ENCODE measurements around the gene RABL6.

Gene RABL6

DNA sequence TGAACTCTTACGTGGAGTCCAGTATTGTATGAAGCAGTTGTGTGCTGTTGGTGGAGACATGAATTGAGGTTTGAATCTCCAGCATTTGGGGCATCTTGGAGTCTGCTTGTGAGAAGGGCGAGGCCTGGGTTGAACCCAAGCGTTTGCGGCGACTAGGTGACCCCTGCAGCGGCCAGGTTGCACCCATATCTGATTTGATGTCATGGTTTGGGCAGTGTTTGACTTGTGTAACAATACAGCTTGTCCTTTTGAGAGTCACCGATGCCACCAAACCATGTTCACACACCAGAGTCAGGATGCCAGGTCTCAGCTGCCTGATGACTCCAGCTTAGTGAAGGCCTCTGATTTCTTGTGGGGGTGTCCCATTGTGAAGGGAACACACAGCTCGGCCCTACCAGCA, 80.7 kb downstream of the RABL6 start:
- no peak for DNase-seq (ENCODE audit: low read depth, low spot score)
- CTCF ChIA-PET, result interaction anchor here (0.8 to 1.0 kb wide), 2 partner anchors 56 to 101 kb away, joined by 3 to 4 read pairs; partner anchors contain the start of gene FBXW5
- POLR2A ChIA-PET, result no interaction called here

GRCh38 chr9:136889858-136890257, 82.1 kb downstream of the RABL6 start:
- ChIA-PET POLR2A (no interaction called here), CTCF (no interaction called here)
- no peak overlapping the region for H3K4me3 ChIP-seq (ENCODE audit: low read depth, low read length)
- no peak for DNase-seq (ENCODE audit: low read depth, low spot score)
- TF ChIP-seq, protein P1, sequence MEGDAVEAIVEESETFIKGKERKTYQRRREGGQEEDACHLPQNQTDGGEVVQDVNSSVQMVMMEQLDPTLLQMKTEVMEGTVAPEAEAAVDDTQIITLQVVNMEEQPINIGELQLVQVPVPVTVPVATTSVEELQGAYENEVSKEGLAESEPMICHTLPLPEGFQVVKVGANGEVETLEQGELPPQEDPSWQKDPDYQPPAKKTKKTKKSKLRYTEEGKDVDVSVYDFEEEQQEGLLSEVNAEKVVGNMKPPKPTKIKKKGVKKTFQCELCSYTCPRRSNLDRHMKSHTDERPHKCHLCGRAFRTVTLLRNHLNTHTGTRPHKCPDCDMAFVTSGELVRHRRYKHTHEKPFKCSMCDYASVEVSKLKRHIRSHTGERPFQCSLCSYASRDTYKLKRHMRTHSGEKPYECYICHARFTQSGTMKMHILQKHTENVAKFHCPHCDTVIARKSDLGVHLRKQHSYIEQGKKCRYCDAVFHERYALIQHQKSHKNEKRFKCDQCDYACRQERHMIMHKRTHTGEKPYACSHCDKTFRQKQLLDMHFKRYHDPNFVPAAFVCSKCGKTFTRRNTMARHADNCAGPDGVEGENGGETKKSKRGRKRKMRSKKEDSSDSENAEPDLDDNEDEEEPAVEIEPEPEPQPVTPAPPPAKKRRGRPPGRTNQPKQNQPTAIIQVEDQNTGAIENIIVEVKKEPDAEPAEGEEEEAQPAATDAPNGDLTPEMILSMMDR (IDR thresholded peaks at IDR 0.05; ENCODE audit: insufficient read depth, low read length, missing control alignments), result no peak

More for the DNA sequence above, 80.7 kb downstream of the RABL6 start:
- TF ChIP-seq, protein P1 (IDR thresholded peaks at IDR 0.05; ENCODE audit: insufficient read depth, low read length, missing control alignments), result no peak
- no peak overlapping the region for H3K4me3 ChIP-seq (ENCODE audit: low read depth, low read length)

- ChIA-PET POLR2A (no interaction called here), CTCF (interaction anchor here (1.8 kb wide), 1 partner anchor 144 kb away, joined by 5 read pairs; no protein-coding TSS in a partner anchor)
- H3K4me3 ChIP-seq (ENCODE audit: low read depth, low read length), result no peak overlapping the region
- DNase-seq (ENCODE audit: low read depth, low spot score), result no peak
- TF ChIP-seq, protein P1 (IDR thresholded peaks at IDR 0.05; ENCODE audit: insufficient read depth, low read length, missing control alignments), result no peak
Observed at GRCh38 chr9:136890661-136891060, 82.9 kb downstream of the RABL6 start.

All from AG04449 (cell line).